Measurements from ENCODE around the gene WNT2B.
"Not testable (repeated sequence)": the region's sequence is repeated elsewhere in the genome, so short reads cannot be mapped to it uniquely, and the experiment has no call there.

The WNT2B gene

GRCh38 chr1:112508278-112509004, at the start of gene WNT2B:
WNT2B (plus strand) TSS chr1:112508965; CDS start chr1:112509263, 298 bp downstream.
- DNase-seq (ENCODE audit: low spot score) = peak; percentile 73

- DNase-seq (ENCODE audit: low spot score) = no peak
These were observed 48.1 kb upstream of the WNT2B start for GRCh38 chr1:112460615-112461014.

DNA sequence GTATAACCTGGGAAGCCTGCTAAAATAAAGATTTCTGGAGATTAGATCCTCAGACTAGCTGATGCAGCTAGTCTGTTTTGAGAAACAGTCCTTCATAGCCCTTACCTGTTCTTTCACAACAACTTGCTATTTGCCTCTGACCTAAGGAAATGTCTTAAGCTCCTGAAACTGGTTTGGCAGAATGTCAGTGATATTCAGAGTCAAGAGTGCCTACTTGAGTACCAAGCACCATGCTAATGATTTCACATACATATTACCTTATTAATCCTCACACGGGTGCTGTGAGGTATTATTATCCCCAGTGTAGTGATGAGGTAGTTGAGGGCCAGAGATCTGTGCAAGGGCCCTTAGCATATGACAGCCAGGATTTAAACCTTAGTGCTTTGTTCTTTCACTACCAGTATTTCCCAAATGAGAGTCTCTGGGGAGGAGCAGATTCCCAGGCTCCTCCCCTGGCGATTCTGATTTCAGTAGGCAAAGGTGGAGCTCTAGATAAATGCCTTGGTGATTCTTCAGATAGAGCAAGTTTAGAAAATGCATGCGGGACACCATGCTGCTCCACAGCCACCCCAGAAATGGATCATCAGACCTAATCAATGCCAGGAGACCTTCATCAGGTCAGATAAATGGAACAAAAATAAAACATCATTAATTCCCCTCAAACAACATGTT, 47.4 kb upstream of the WNT2B start:
- no peak for DNase-seq (ENCODE audit: low spot score)

GRCh38 chr1:112462953-112463279, 45.8 kb upstream of the WNT2B start:
- no peak for DNase-seq (ENCODE audit: low spot score)

- peak; percentile 52 for DNase-seq (ENCODE audit: low spot score)
These were observed 44.3 kb upstream of the WNT2B start for GRCh38 chr1:112464501-112464900.

DNA sequence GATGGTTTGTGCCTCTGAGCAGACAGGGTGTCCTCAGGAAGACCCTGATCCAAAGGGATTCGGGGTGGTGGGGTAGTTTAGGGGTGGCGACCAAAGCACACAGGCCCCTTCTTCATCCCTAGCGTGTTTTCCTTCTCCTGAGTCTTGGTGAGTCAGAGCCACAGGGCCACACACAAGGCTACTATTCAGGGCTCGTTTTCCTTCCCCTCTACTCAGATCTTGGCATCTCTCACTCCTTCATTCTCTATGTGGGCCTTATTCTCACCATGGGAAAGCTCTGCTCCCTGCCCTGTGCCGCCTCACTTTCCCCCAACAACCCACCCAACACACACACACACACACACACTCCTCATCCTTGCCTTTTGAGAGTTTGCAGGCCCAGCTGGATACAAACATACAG, 43.6 kb upstream of the WNT2B start:
- no peak for DNase-seq (ENCODE audit: low spot score)

DNA sequence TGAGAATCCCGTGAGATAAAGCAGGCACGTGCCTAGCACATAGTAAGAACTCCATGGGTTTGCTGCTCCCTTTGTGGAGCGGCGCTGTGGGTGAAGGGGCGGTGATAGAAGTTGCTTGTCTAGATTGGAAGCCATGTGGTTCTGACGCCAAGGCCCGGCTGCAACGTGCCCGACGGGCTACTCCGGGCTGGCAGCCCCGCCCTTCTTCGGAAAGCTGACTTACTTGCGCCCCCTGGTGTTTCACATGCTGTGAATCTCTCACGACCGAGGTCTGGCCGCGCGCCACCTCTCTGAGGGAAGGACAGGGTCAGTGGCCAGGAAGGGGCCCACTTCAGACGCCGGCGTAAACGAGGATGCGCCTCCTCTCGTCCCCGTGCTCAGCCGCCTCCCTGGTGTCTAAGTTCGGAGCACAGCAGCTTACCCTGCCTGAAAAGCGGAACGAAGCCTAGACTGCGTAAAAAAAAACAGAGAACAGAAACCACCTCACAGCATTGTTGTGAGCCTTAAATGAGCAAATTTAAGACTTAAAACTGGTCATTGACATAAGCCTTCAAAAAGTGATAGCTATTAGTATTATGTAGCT, 42.6 kb upstream of the WNT2B start:
- peak; percentile 94 for DNase-seq (ENCODE audit: low spot score)

DNA sequence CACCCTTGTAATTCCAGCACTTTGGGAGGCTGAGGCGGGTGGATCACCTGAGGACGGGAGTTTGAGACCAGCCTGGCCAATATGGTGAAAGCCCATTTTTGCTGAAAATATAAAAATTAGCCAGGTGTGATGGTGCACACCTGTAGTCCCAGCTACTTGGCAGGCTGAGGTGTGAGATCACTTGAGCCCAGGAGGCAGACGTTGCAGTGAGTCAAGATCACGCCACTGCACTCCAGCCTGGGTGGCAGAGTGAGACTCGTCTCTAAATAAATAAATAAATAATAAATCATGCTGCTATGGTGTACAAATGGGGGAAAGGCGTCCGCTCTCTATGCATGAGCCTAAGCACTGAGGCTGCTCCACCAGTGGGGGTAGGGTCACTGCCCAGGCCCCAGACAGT, 38.4 kb upstream of the WNT2B start:
- DNase-seq (ENCODE audit: low spot score) = not testable (repeated sequence)

DNA sequence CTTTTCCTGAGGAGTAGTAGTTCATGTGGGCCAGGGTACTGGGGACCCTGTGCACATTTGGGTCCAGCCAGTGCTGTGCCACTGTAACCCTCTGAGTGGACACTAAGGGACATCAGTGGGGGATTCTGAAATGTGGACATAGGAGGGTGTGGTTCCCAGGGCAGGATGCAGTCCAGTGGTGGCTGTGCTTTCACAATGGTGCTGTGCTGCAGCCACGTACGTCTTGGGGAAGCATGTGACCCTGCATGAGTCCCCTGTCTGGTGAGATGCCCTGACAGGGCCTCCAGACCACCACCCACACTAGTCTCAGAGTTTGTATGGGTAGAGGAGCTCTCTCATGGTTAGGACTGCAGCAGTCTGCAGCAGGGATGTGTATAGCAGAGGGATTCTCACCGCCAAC, 37.8 kb upstream of the WNT2B start:
- no peak for DNase-seq (ENCODE audit: low spot score)

GRCh38 chr1:112472142-112472541, 36.6 kb upstream of the WNT2B start:
- no peak for DNase-seq (ENCODE audit: low spot score)

GRCh38 chr1:112477550-112477949, 31.2 kb upstream of the WNT2B start:
- no peak for DNase-seq (ENCODE audit: low spot score)

DNA sequence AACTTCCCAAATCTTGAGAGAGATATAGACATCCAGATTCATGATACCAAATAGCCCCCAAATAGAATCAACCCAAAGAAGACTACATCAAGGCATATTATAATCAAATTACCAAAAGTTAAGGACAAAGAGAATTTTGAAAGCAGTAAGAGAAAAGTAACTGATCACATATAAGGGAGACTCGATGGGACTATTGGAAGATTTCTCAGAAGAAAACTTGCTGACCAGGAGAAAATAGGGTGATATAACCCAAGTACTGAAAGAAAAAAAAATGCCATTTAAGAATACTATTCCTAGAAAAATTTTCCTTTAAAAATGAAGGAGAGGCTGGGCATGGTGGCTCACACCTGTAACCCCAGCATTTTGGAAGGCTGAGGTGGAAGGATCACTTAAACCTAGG, 30.5 kb upstream of the WNT2B start:
- no peak for DNase-seq (ENCODE audit: low spot score)

DNA sequence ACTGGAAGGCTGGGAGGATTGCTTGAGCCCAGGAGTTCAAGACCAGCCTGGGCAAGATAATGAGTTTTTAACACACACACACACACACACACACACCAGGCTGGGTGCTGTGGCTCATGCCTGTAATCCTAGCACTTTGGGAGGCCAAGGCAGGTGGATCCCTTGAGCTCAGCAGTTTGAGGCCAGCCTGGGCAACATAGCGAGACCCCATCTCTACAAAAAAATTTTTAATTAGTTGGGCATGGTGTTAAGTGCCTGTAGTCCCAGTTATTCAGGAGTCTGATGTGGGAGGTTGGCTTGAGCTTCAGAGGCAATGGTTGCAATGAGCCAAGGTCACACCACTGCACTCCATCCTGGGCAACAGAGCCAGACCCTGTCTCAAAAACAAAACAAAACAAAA, 22.7 kb upstream of the WNT2B start:
- DNase-seq (ENCODE audit: low spot score) = not testable (repeated sequence)

- DNase-seq (ENCODE audit: low spot score) = not testable (repeated sequence)
These were observed 21.1 kb upstream of the WNT2B start for GRCh38 chr1:112487686-112488085.

DNA sequence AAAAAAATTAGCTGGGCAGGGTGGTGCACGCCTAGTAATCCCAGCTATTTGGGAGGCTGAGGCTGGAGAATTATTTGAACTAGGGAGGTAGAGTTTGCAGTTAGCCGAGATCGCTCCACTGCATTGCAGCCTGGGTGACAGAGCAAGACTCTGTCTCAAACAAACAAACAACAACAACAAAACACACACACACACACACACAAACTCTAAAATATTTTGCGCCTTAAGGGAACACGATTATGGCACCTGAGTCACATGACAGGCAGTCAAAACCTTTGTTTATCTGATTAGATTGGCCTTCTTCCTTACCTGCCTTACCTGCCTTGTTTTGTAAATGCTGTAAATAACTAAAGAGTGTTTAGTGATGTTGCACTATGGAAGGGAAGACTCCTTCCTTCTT, 20.6 kb upstream of the WNT2B start:
- DNase-seq (ENCODE audit: low spot score) = no peak

DNA sequence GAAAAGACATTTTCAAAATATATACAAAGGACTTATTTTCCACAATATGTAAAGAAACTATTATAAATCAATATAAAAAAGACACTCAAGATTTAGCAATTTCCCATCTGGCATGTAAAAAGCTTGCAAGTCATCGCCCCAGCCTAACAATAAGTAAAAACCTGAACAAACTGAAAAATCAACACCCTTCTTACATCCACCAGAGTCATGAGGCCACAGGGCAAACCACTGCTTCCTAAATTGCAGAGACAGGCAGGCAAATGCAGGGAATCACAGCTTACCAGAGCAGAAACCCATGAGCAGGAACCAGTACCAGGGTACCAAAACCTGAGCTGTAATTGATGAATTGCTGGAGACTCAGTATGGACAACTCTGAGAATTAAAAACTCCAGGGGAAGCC, 16.7 kb upstream of the WNT2B start:
- DNase-seq (ENCODE audit: low spot score) = no peak

- DNase-seq (ENCODE audit: low spot score) = no peak
These were observed 15.4 kb upstream of the WNT2B start for GRCh38 chr1:112493351-112493750.

GRCh38 chr1:112496290-112496689, 12.5 kb upstream of the WNT2B start:
- no peak for DNase-seq (ENCODE audit: low spot score)

GRCh38 chr1:112501810-112502641, 6.7 kb upstream of the WNT2B start:
- DNase-seq (ENCODE audit: low spot score) = peak; percentile 82

GRCh38 chr1:112502826-112503225, 5.9 kb upstream of the WNT2B start:
- DNase-seq (ENCODE audit: low spot score) = no peak

GRCh38 chr1:112504001-112504660, 4.6 kb upstream of the WNT2B start:
- DNase-seq (ENCODE audit: low spot score) = no peak

Data from ecto neural progenitor cell (in vitro differentiated cells).